T-cell (primary cell): ENCODE measurements around the gene CEP192. TPM values are rescaled to one million over a fixed set of nuclear protein-coding genes. Genes with fewer than 3 reads are reported as not detected.

Experiments used
- ATAC-seq, 4 experiments: fragments of 200-7000 bp in 3 of 4; fragments of 150-1000 bp in 1 of 4; cut with Tn5 transposase; replicated peaks in 1 of 4; 1 replicate in 3 of 4; 2 replicates in 1 of 4; pipeline ENCODE4 v1.10.0; 2021; ENCODE audit warnings: moderate library complexity in 3 of 4, mild to moderate bottlenecking in 2 of 4, moderate number of reproducible peaks in 1 of 4
- CTCF ChIA-PET, 2 donors: fragments of 300-600 bp; sonication (Branson Sonifier 250); formaldehyde crosslinking; loops; one replicate each; lab custom pipeline; 2022; ENCODE audit warnings: antibody characterized with exemption in 2 of 2; lab: Charles Lee
- POLR2A ChIA-PET, 2 donors: fragments of 300-600 bp; sonication (Branson Sonifier 250); formaldehyde crosslinking; loops; one replicate each; lab custom pipeline; 2022; ENCODE audit warnings: antibody characterized with exemption in 2 of 2; lab: Charles Lee
- DNase-seq, 35 experiments: peaks; one replicate each; pipeline versions ENCODE4 v3.0.0 to v3.0.0-alpha.2; 2013 to 2023
- H3K27ac ChIP-seq: one replicate; pipeline ENCODE4 v1.5.1; 2013; ENCODE audit warnings: low read length
- H3K27me3 ChIP-seq, 2 experiments: replicated peaks in 1 of 2; 1 replicate in 1 of 2; 2 replicates in 1 of 2; pipeline versions ENCODE4 v1.6.1 to v1.7.0; 2013; ENCODE audit warnings: low read length in 1 of 2, mixed read lengths in 1 of 2; ENCODE audit not compliant: control insufficient read depth in 2 of 2, insufficient read depth in 2 of 2; ENCODE audit errors: extremely low read depth in 1 of 2
- H3K36me3 ChIP-seq, 2 donors: 1 replicate in 1 of 2; 2 replicates in 1 of 2; pipeline versions ENCODE4 v1.6.1 to v1.7.0; 2013; ENCODE audit warnings: low read length in 1 of 2; ENCODE audit not compliant: control insufficient read depth in 2 of 2, insufficient read depth in 1 of 2; ENCODE audit errors: extremely low read depth in 1 of 2
- H3K4me1 ChIP-seq, 2 experiments: 1 replicate in 1 of 2; 2 replicates in 1 of 2; pipeline versions ENCODE4 v1.6.1 to v1.7.0; 2013; ENCODE audit warnings: low read length in 2 of 2, mixed read lengths in 1 of 2; ENCODE audit not compliant: insufficient read depth in 2 of 2, control insufficient read depth in 1 of 2; ENCODE audit errors: extremely low read depth in 1 of 2
- H3K4me3 ChIP-seq, 2 donors: 1 replicate in 1 of 2; 2 replicates in 1 of 2; pipeline versions ENCODE4 v1.5.1 to v1.7.0; 2013; ENCODE audit warnings: mild to moderate bottlenecking in 2 of 2, low read length in 1 of 2, moderate library complexity in 1 of 2; ENCODE audit not compliant: control insufficient read depth in 1 of 2; ENCODE audit errors: extremely low read depth in 1 of 2
- H3K9me3 ChIP-seq: 2 replicates; pipeline ENCODE4 v1.7.0; 2013
- H3K27ac Mint-ChIP-seq, 2 donors: one replicate each; pipeline ENCODE4 v1.8.0; 2020 to 2021; ENCODE audit warnings: mild to moderate bottlenecking in 2 of 2, mixed read lengths in 2 of 2
- H3K27me3 Mint-ChIP-seq, 2 donors: one replicate each; pipeline ENCODE4 v1.8.0; 2021 to 2022; ENCODE audit warnings: mixed read lengths in 2 of 2
- H3K36me3 Mint-ChIP-seq: one replicate; pipeline ENCODE4 v1.8.0; 2021; ENCODE audit warnings: mixed read lengths
- H3K4me1 Mint-ChIP-seq, 3 donors: one replicate each; pipeline ENCODE4 v1.8.0; 2020 to 2022; ENCODE audit warnings: mixed read lengths in 3 of 3, mild to moderate bottlenecking in 1 of 3
- H3K4me3 Mint-ChIP-seq, 3 donors: one replicate each; pipeline ENCODE4 v1.8.0; 2020 to 2022; ENCODE audit warnings: mild to moderate bottlenecking in 3 of 3, mixed read lengths in 3 of 3, moderate library complexity in 3 of 3
- H3K9me3 Mint-ChIP-seq, 3 donors: one replicate each; pipeline ENCODE4 v1.8.0; 2020 to 2022; ENCODE audit warnings: mixed read lengths in 3 of 3
- WGBS: methylation state at CpG from one replicate; pipeline ENCODE4 v1.1.5; 2013; ENCODE audit warnings: missing lambda C conversion rate; ENCODE audit not compliant: insufficient coverage; 5-methylcytosine and 5-hydroxymethylcytosine counted together
- total RNA-seq, 35 experiments: library from RNA in 6 of 35; stranded (reverse) in 6 of 35; fragments of 120-200 nt in 1 of 35; gene quantifications; one replicate each; pipeline versions ENCODE4 v1.2.1 to v1.2.4 and lab custom pipeline; 2013 to 2026

The CEP192 gene
- total RNA-seq, 5 donors from 2014 or later (not counting 1 experiment from before 2014, with no cell fraction given), result 28.9 to 37.2 (median 32.9) TPM

- peak; percentile 33 to 83 (median 61) for DNase-seq
- H3K4me1 Mint-ChIP-seq, result peaks cover 26 to 31% (median 27%) of the 10 kb centered on the region in 3 donors
- peak overlapping the region; percentile 82 for H3K27ac ChIP-seq
- no peaks in the 10 kb centered on the region for H3K27me3 ChIP-seq
- peak overlapping the region; percentile 72 to 85 for H3K4me3 ChIP-seq
- H3K36me3 Mint-ChIP-seq, result no peaks in the 10 kb centered on the region
- 8% methylated on average over 18 of the region's 22 CpGs for WGBS
- H3K4me3 Mint-ChIP-seq, result peak overlapping the region; percentile 95 to 100 (median 99)
- ATAC-seq, result peak; percentile 81 to 87 (median 82)
- H3K36me3 ChIP-seq, result no peaks in the 10 kb centered on the region
- H3K27ac Mint-ChIP-seq, result peak overlapping the region; percentile 95 to 97
- H3K4me1 ChIP-seq, result peaks cover 0 to 30% of the 10 kb centered on the region in 2 experiments
- H3K9me3 Mint-ChIP-seq, result no peaks in the 10 kb centered on the region
- no peaks in the 10 kb centered on the region for H3K9me3 ChIP-seq
- POLR2A ChIA-PET, result interaction anchor here in 1 of 2 donors (1.5 kb wide), 1 partner anchor 147 kb away, joined by 5 read pairs; the partner anchor contains the start of gene CEP192
- H3K27me3 Mint-ChIP-seq, result no peaks in the 10 kb centered on the region
- CTCF ChIA-PET, result interaction anchor here in 1 of 2 donors (0.5 to 1.2 kb wide), 2 partner anchors 22 to 342 kb away, joined by 4 to 5 read pairs; no protein-coding TSS in a partner anchor
These were observed 146.7 kb downstream of the CEP192 start for GRCh38 chr18:13137670-13138419.

- Mint-ChIP-seq H3K4me1 (peaks cover 26 to 31% (median 27%) of the 10 kb centered on the region in 3 donors), H3K27me3 (no peaks in the 10 kb centered on the region), H3K4me3 (peak overlapping the region; percentile 95 to 100 (median 99)), H3K27ac (peak overlapping the region; percentile 95 to 97), H3K9me3 (peaks cover 2 to 3% (median 2%) of the 10 kb centered on the region in 3 donors), H3K36me3 (no peaks in the 10 kb centered on the region)
- DNase-seq, result peak in 1 of 35 experiments; percentile 14
- Histone ChIP-seq H3K36me3 (no peaks in the 10 kb centered on the region), H3K4me1 (peaks cover 0 to 30% of the 10 kb centered on the region in 2 experiments), H3K27me3 (no peaks in the 10 kb centered on the region), H3K4me3 (peak overlapping the region; percentile 72 to 85), H3K9me3 (no peaks in the 10 kb centered on the region), H3K27ac (peak overlapping the region; percentile 82)
- WGBS, result 76% methylated on average over 9 of the region's 21 CpGs
- ATAC-seq, result no peak
- CTCF ChIA-PET, result interaction anchor here in 1 of 2 donors (1.2 kb wide), 1 partner anchor 21 kb away, joined by 5 read pairs; no protein-coding TSS in a partner anchor
- POLR2A ChIA-PET, result interaction anchor here (0.6 to 1.5 kb wide), 2 partner anchors 137 to 148 kb away, joined by 4 to 5 read pairs; partner anchors contain the start of gene CEP192 (in 1 of the 2)
These were observed 147.4 kb downstream of the CEP192 start for GRCh38 chr18:13138420-13139139.

GRCh38 chr18:13139885-13140450 is 148.8 kb downstream of the CEP192 start:
- H3K9me3 Mint-ChIP-seq, result peaks cover 3 to 4% (median 3%) of the 10 kb centered on the region in 3 donors
- H3K36me3 Mint-ChIP-seq, result no peaks in the 10 kb centered on the region
- H3K4me3 Mint-ChIP-seq, result no peak overlapping the region
- Histone ChIP-seq H3K4me1 (peaks cover 0 to 30% of the 10 kb centered on the region in 2 experiments), H3K27me3 (peaks cover 0 to 6% of the 10 kb centered on the region in 2 experiments), H3K27ac (no peak overlapping the region), H3K36me3 (no peaks in the 10 kb centered on the region), H3K9me3 (no peaks in the 10 kb centered on the region), H3K4me3 (no peak overlapping the region)
- WGBS, result 86% methylated on average over 11 of the region's 12 CpGs
- ATAC-seq (no peak), DNase-seq (no peak)
- CTCF ChIA-PET, result interaction anchor here (1.0 to 1.2 kb wide), 2 partner anchors 20 kb away, joined by 4 to 5 read pairs; no protein-coding TSS in a partner anchor
- peaks cover 26 to 31% (median 27%) of the 10 kb centered on the region in 3 donors for H3K4me1 Mint-ChIP-seq
- POLR2A ChIA-PET, result interaction anchor here in 1 of 2 donors (0.6 to 0.7 kb wide), 2 partner anchors 104 to 459 kb away, joined by 3 to 4 read pairs; no protein-coding TSS in a partner anchor
- no peak overlapping the region for H3K27ac Mint-ChIP-seq
- no peaks in the 10 kb centered on the region for H3K27me3 Mint-ChIP-seq

- Mint-ChIP-seq H3K4me3 (no peak overlapping the region), H3K27ac (peak overlapping the region in 1 of 2 donors; percentile 3), H3K4me1 (peaks cover 17 to 21% (median 17%) of the 10 kb centered on the region in 3 donors), H3K27me3 (no peaks in the 10 kb centered on the region), H3K9me3 (peaks cover 3 to 4% (median 3%) of the 10 kb centered on the region in 3 donors), H3K36me3 (no peaks in the 10 kb centered on the region)
- CTCF ChIA-PET, result interaction anchor here in 1 of 2 donors (0.6 to 0.7 kb wide), 2 partner anchors 149 to 378 kb away, joined by 4 read pairs; no protein-coding TSS in a partner anchor
- 77% methylated on average over 5 of the region's 6 CpGs for WGBS
- Histone ChIP-seq H3K9me3 (no peaks in the 10 kb centered on the region), H3K4me3 (no peak overlapping the region), H3K36me3 (no peaks in the 10 kb centered on the region), H3K27ac (no peak overlapping the region), H3K4me1 (peaks cover 0 to 24% of the 10 kb centered on the region in 2 experiments), H3K27me3 (peaks cover 0 to 6% of the 10 kb centered on the region in 2 experiments)
- POLR2A ChIA-PET, result interaction anchor here (0.6 to 0.8 kb wide), 3 partner anchors 8 to 764 kb away, joined by 3 to 7 read pairs (median 5); no protein-coding TSS in a partner anchor
- DNase-seq (no peak), ATAC-seq (no peak)
These were observed 150.0 kb downstream of the CEP192 start for GRCh38 chr18:13141209-13141608.

- Mint-ChIP-seq H3K27ac (no peak overlapping the region), H3K36me3 (no peaks in the 10 kb centered on the region), H3K27me3 (peaks cover 0 to 1% of the 10 kb centered on the region in 2 donors), H3K4me3 (no peak overlapping the region), H3K4me1 (peaks cover 0 to 5% (median 2%) of the 10 kb centered on the region in 3 donors), H3K9me3 (peaks cover 3 to 4% (median 3%) of the 10 kb centered on the region in 3 donors)
- H3K9me3 ChIP-seq, result no peaks in the 10 kb centered on the region
- POLR2A ChIA-PET, result no interaction called here
- H3K4me1 ChIP-seq, result no peaks in the 10 kb centered on the region
- DNase-seq, result no peak
- 100% methylated on average over 1 of the region's 4 CpGs for WGBS
- H3K27ac ChIP-seq, result no peak overlapping the region
- H3K36me3 ChIP-seq, result no peaks in the 10 kb centered on the region
- CTCF ChIA-PET, result no interaction called here
- peaks cover 0 to 6% of the 10 kb centered on the region in 2 experiments for H3K27me3 ChIP-seq
- ATAC-seq, result no peak
- H3K4me3 ChIP-seq, result no peak overlapping the region
These were observed 154.6 kb downstream of the CEP192 start for GRCh38 chr18:13145636-13146190.
